Activated CD8-positive, alpha-beta T cell treated with anti-CD3 and anti-CD28 coated beads for 36 hours (primary cell): Measurements from ENCODE around the gene VPS13D. TPM values are rescaled to one million over a fixed set of nuclear protein-coding genes. Genes with fewer than 3 reads are reported as not detected.

Experiments used
- ATAC-seq: fragments of 200-7000 bp; cut with Tn5 transposase; one replicate; pipeline ENCODE4 v1.10.0; 2021; ENCODE audit warnings: mild to moderate bottlenecking, moderate library complexity
- CTCF ChIA-PET: fragments of 350-600 bp; sonication (Branson Sonifier 250); formaldehyde crosslinking; loops from one replicate; lab custom pipeline; 2021; ENCODE audit warnings: antibody characterized with exemption; lab: Charles Lee
- POLR2A ChIA-PET: fragments of 350-600 bp; sonication (Branson Sonifier 250); formaldehyde crosslinking; loops from one replicate; lab custom pipeline; 2021; ENCODE audit warnings: antibody characterized with exemption; lab: Charles Lee
- DNase-seq: peaks from one replicate; pipeline ENCODE4 v3.0.0-alpha.2; 2020
- H3K27ac Mint-ChIP-seq: one replicate; pipeline ENCODE4 v1.8.0; 2021; ENCODE audit warnings: mild to moderate bottlenecking, mixed read lengths
- H3K27me3 Mint-ChIP-seq: one replicate; pipeline ENCODE4 v1.8.0; 2021; ENCODE audit warnings: mixed read lengths
- H3K36me3 Mint-ChIP-seq: one replicate; pipeline ENCODE4 v1.8.0; 2021; ENCODE audit warnings: low read depth, mixed read lengths
- H3K4me1 Mint-ChIP-seq: one replicate; pipeline ENCODE4 v1.8.0; 2021; ENCODE audit warnings: low read depth, mixed read lengths
- H3K4me3 Mint-ChIP-seq: one replicate; pipeline ENCODE4 v1.8.0; 2021; ENCODE audit warnings: mild to moderate bottlenecking, moderate library complexity, mixed read lengths
- H3K9me3 Mint-ChIP-seq: one replicate; pipeline ENCODE4 v1.8.0; 2021; ENCODE audit warnings: mixed read lengths
- CTCF ChIP-seq: fragments of 200-600 bp; IDR thresholded peaks from one replicate; pipeline ENCODE4 v1.8.0; 2022; ENCODE audit warnings: antibody characterized with exemption, mild to moderate bottlenecking
- intact Hi-C: fragments of 100-400 bp; cut with micrococcal nuclease; formaldehyde crosslinking; loops from one replicate; pipeline ENCODE4 v1.10.0; 2022
- total RNA-seq, 2 experiments: library from RNA; stranded (reverse); gene quantifications; one replicate each; pipeline ENCODE4 v1.2.3, GENCODE V29; 2021

VPS13D gene
- total RNA-seq, 2 experiments from 2014 or later, result 28.1 to 30.7 TPM

DNA sequence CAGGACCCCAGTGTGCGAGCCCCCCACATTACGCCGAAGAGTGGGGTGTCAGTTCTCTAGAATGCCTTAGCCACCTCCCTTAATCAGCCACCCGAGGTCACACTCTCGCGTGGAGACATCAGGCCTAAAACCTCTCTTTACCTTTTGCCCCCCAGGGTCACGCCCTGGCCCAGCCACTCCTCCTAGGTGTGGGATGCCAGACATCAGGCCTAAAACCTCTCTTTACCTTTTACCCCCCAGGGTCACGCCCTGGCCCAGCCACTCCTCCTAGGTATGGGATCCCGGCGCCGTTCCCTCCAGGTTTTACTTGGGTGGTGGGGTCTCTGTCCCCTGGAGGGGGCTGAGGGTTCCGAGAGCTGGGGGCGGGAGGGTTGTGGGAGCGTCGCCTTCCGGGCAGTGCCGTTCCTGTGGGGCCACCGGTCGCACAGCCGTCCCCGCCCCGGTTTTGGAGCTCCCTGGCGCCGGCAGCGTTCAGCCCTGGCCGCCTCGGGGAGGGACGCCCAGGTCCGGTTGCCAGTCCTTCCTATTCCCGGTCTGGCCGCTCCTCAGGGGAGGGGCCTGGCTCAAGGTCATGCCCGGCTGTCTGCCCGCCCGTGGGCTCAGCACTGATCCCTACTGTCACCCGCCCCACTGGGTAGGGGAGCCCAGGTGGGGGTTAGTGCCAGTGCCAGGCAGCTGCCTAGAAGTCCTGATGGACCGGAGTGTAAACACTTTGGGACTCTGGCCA lies 882 bp downstream of the VPS13D start:
- POLR2A ChIA-PET, result interaction anchor here (1.4 to 1.9 kb wide), 2 partner anchors 106 to 323 kb away, joined by 3 to 6 read pairs; no protein-coding TSS in a partner anchor
- H3K4me3 Mint-ChIP-seq, result peak overlapping the region; percentile 83

DNA sequence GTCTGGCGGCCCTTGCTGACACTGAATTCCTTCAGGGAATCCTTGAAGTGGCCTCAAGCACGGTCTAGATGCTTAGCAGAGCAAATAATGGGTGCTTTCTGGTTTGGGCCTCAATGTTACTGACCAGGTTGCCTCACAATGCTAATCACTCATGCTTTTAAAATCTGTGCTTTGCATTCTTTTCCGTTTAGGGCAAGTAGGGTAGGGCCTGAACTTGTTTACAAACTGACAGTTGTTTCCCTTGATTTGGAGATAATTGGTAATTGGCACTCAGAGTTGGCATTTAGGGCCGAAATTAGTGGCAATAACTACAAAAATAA lies 1.4 kb downstream of the VPS13D start:
- CTCF ChIA-PET, result interaction anchor here (1.1 to 1.4 kb wide), 2 partner anchors 12 to 107 kb away, joined by 3 read pairs; no protein-coding TSS in a partner anchor
- ATAC-seq, result no peak
- peaks cover 21% of the 10 kb centered on the region for H3K4me1 Mint-ChIP-seq
- H3K27ac Mint-ChIP-seq, result no peak overlapping the region
- TF ChIP-seq CTCF, result no peak
- H3K9me3 Mint-ChIP-seq, result no peaks in the 10 kb centered on the region
- intact Hi-C loops, result no loop called here
- peaks cover 2% of the 10 kb centered on the region for H3K36me3 Mint-ChIP-seq
- H3K4me3 Mint-ChIP-seq, result peak overlapping the region; percentile 83
- H3K27me3 Mint-ChIP-seq, result no peaks in the 10 kb centered on the region
- DNase-seq, result no peak
- POLR2A ChIA-PET, result interaction anchor here (1.4 kb wide), 1 partner anchor 107 kb away, joined by 3 read pairs; no protein-coding TSS in a partner anchor

More for the DNA sequence above, 882 bp downstream of the VPS13D start:
- Mint-ChIP-seq H3K36me3 (peaks cover 2% of the 10 kb centered on the region), H3K4me1 (peaks cover 21% of the 10 kb centered on the region), H3K27ac (peak overlapping the region; percentile 70), H3K9me3 (no peaks in the 10 kb centered on the region), H3K27me3 (no peaks in the 10 kb centered on the region)
- CTCF ChIA-PET, result interaction anchor here (1.1 to 4.8 kb wide), 3 partner anchors 13 to 107 kb away, joined by 3 to 50 read pairs (median 3); no protein-coding TSS in a partner anchor
- no peak for TF ChIP-seq CTCF
- no peak for DNase-seq
- intact Hi-C loops, result no loop called here
- ATAC-seq, result peak; percentile 8

- POLR2A ChIA-PET, result no interaction called here
- H3K9me3 Mint-ChIP-seq, result no peaks in the 10 kb centered on the region
- H3K36me3 Mint-ChIP-seq, result peaks cover 5% of the 10 kb centered on the region
- H3K27me3 Mint-ChIP-seq, result no peaks in the 10 kb centered on the region
- H3K4me1 Mint-ChIP-seq, result peaks cover 21% of the 10 kb centered on the region
- intact Hi-C loops, result no loop called here
- H3K27ac Mint-ChIP-seq, result no peak overlapping the region
- ATAC-seq (no peak), DNase-seq (no peak)
- CTCF ChIA-PET, result interaction anchor here (0.7 to 1.4 kb wide), 3 partner anchors 9 to 330 kb away, joined by 3 to 4 read pairs (median 3); no protein-coding TSS in a partner anchor
- no peak for TF ChIP-seq CTCF
- H3K4me3 Mint-ChIP-seq, result peak overlapping the region; percentile 36
Observed at GRCh38 chr1:12232221-12232620, 2.4 kb downstream of the VPS13D start.

DNA sequence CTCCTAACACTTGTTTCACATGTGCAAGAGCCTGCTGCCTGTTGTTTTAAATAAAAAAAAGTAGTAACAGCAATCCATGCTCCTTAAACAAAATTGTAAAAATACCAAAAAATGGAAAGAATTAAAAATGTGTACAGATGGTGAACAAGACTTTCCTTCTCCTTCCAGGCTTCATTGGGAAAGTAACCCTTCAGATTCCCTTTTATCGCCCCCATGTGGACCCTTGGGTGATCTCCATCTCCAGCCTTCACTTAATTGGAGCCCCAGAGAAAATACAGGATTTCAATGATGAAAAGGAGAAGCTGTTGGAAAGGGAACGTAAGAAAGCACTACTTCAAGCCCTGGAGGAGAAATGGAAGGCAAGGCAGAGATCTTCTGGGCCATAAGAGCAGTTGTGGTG lies 14.2 kb downstream of the VPS13D start:
- peaks cover 5% of the 10 kb centered on the region for H3K4me1 Mint-ChIP-seq
- no peak overlapping the region for H3K4me3 Mint-ChIP-seq
- POLR2A ChIA-PET, result no interaction called here
- CTCF ChIA-PET, result interaction anchor here (1.0 to 4.9 kb wide), 11 partner anchors 10 to 137 kb away, joined by 3 to 57 read pairs (median 6); no protein-coding TSS in a partner anchor
- H3K27ac Mint-ChIP-seq, result no peak overlapping the region
- H3K9me3 Mint-ChIP-seq, result no peaks in the 10 kb centered on the region
- peak; percentile 54 for TF ChIP-seq CTCF
- no peaks in the 10 kb centered on the region for H3K27me3 Mint-ChIP-seq
- ATAC-seq (no peak), DNase-seq (peak; percentile 31)
- peaks cover 17% of the 10 kb centered on the region for H3K36me3 Mint-ChIP-seq
- intact Hi-C loops, result no loop called here

GRCh38 chr1:12244585-12244984 lies 14.8 kb downstream of the VPS13D start:
- ATAC-seq (no peak), DNase-seq (no peak)
- Mint-ChIP-seq H3K4me3 (no peak overlapping the region), H3K4me1 (peaks cover 2% of the 10 kb centered on the region), H3K36me3 (peaks cover 18% of the 10 kb centered on the region), H3K27ac (no peak overlapping the region), H3K9me3 (no peaks in the 10 kb centered on the region), H3K27me3 (no peaks in the 10 kb centered on the region)
- intact Hi-C loops, result no loop called here
- ChIA-PET POLR2A (no interaction called here), CTCF (interaction anchor here (0.5 to 4.9 kb wide), 9 partner anchors 10 to 137 kb away, joined by 3 to 57 read pairs (median 7); no protein-coding TSS in a partner anchor)
- no peak for TF ChIP-seq CTCF
